Breast epithelium (tissue), 3 donors: Measurements from ENCODE around the gene YWHAE.

ENCODE experiments used
- CTCF ChIP-seq, 3 donors: fragments of 450-650 bp; IDR thresholded peaks; one replicate each; pipeline ENCODE4 v1.5.1; 2016 to 2017; ENCODE audit warnings: antibody characterized with exemption in 3 of 3, mild to moderate bottlenecking in 3 of 3, moderate library complexity in 3 of 3
- POLR2A ChIP-seq: fragments of 450-650 bp; IDR thresholded peaks from one replicate; pipeline ENCODE4 v1.6.1; 2016; ENCODE audit warnings: antibody characterized with exemption, mild to moderate bottlenecking, moderate library complexity
- POLR2AphosphoS5 ChIP-seq, 3 donors: sonication (generic); formaldehyde crosslinking; IDR thresholded peaks; one replicate each; pipeline ENCODE4 v1.6.1; 2017; ENCODE audit warnings: antibody characterized with exemption in 3 of 3

- TF ChIP-seq POLR2A (no peak), CTCF (IDR thresholded peaks at IDR 0.05) (no peak), POLR2AphosphoS5 (IDR thresholded peaks at IDR 0.05) (no peak)
Measured at GRCh38 chr17:1324201-1324771, 75.7 kb downstream of the YWHAE start.
